Liver (tissue), 3 donors: ENCODE data around the gene GAB2.

Experiments
- FOXA1 ChIP-seq: IDR thresholded peaks from 2 replicates; pipeline ENCODE4 v1.6.1; 2016; ENCODE audit warnings: antibody characterized with exemption
- HNF4A ChIP-seq, 2 donors: conservative IDR thresholded peaks; 2 replicates each; pipeline ENCODE4 v1.6.1; 2016; ENCODE audit warnings: antibody characterized with exemption in 2 of 2, mild to moderate bottlenecking in 2 of 2
- JUND ChIP-seq, 2 donors: IDR thresholded peaks; 2 replicates each; pipeline ENCODE4 v1.6.1; 2016; ENCODE audit warnings: antibody characterized with exemption in 2 of 2
- MAX ChIP-seq: IDR thresholded peaks from 2 replicates; pipeline ENCODE4 v1.6.1; 2016; ENCODE audit warnings: antibody characterized with exemption
- NR2F2 ChIP-seq: IDR thresholded peaks from 2 replicates; pipeline ENCODE4 v1.6.1; 2016; ENCODE audit warnings: antibody characterized with exemption
- RAD21 ChIP-seq, 2 donors: IDR thresholded peaks; 2 replicates each; pipeline ENCODE4 v1.6.1; 2016; ENCODE audit warnings: antibody characterized with exemption in 2 of 2, mild to moderate bottlenecking in 2 of 2
- RXRA ChIP-seq, 2 donors: IDR thresholded peaks; 2 replicates each; pipeline ENCODE4 v1.6.1; 2017 to 2018; ENCODE audit warnings: antibody characterized with exemption in 2 of 2, mild to moderate bottlenecking in 1 of 2
- SP1 ChIP-seq: IDR thresholded peaks from 2 replicates; pipeline ENCODE4 v1.6.1; 2018; ENCODE audit warnings: antibody characterized with exemption, mild to moderate bottlenecking
- TAF1 ChIP-seq: conservative IDR thresholded peaks from 2 replicates; pipeline ENCODE4 v1.6.1; 2016; ENCODE audit warnings: antibody characterized with exemption, mild to moderate bottlenecking
- YY1 ChIP-seq: IDR thresholded peaks from 2 replicates; pipeline ENCODE4 v1.6.1; 2016; ENCODE audit warnings: antibody characterized with exemption, mild to moderate bottlenecking
- ZBTB33 ChIP-seq: IDR thresholded peaks from 2 replicates; pipeline ENCODE4 v1.6.1; 2016; ENCODE audit warnings: antibody characterized with exemption
- TF ChIP-seq, protein P1 (sequence below): fragments of 150-350 bp; IDR thresholded peaks from 2 replicates; pipeline ENCODE4 v1.5.1; 2017; ENCODE audit warnings: improper control_type of control experiment, low read depth, low read length; ENCODE audit not compliant: missing input control
- TF ChIP-seq, protein P2 (sequence below): IDR thresholded peaks from 2 replicates; pipeline ENCODE4 v1.6.1; 2016; ENCODE audit warnings: antibody characterized with exemption, mild to moderate bottlenecking
- TF ChIP-seq, protein P3 (sequence below): IDR thresholded peaks from 2 replicates; pipeline ENCODE4 v1.6.1; 2016; ENCODE audit warnings: antibody characterized with exemption
- donor health status: healthy.
- donor health status: healthy.

GRCh38 chr11:78405805-78406204 is 11.8 kb downstream of the GAB2 start:
- TF ChIP-seq NR2F2 (no peak), TAF1 (no peak), JUND (IDR thresholded peaks at IDR 0.05) (no peak), MAX (no peak), FOXA1 (no peak), RAD21 (IDR thresholded peaks at IDR 0.05) (no peak), ZBTB33 (no peak), YY1 (no peak), HNF4A (conservative IDR thresholded peaks at IDR 0.05) (no peak), SP1 (no peak), RXRA (IDR thresholded peaks at IDR 0.05) (no peak)
- TF ChIP-seq, protein P1, sequence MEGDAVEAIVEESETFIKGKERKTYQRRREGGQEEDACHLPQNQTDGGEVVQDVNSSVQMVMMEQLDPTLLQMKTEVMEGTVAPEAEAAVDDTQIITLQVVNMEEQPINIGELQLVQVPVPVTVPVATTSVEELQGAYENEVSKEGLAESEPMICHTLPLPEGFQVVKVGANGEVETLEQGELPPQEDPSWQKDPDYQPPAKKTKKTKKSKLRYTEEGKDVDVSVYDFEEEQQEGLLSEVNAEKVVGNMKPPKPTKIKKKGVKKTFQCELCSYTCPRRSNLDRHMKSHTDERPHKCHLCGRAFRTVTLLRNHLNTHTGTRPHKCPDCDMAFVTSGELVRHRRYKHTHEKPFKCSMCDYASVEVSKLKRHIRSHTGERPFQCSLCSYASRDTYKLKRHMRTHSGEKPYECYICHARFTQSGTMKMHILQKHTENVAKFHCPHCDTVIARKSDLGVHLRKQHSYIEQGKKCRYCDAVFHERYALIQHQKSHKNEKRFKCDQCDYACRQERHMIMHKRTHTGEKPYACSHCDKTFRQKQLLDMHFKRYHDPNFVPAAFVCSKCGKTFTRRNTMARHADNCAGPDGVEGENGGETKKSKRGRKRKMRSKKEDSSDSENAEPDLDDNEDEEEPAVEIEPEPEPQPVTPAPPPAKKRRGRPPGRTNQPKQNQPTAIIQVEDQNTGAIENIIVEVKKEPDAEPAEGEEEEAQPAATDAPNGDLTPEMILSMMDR = no peak
- TF ChIP-seq, protein P2, sequence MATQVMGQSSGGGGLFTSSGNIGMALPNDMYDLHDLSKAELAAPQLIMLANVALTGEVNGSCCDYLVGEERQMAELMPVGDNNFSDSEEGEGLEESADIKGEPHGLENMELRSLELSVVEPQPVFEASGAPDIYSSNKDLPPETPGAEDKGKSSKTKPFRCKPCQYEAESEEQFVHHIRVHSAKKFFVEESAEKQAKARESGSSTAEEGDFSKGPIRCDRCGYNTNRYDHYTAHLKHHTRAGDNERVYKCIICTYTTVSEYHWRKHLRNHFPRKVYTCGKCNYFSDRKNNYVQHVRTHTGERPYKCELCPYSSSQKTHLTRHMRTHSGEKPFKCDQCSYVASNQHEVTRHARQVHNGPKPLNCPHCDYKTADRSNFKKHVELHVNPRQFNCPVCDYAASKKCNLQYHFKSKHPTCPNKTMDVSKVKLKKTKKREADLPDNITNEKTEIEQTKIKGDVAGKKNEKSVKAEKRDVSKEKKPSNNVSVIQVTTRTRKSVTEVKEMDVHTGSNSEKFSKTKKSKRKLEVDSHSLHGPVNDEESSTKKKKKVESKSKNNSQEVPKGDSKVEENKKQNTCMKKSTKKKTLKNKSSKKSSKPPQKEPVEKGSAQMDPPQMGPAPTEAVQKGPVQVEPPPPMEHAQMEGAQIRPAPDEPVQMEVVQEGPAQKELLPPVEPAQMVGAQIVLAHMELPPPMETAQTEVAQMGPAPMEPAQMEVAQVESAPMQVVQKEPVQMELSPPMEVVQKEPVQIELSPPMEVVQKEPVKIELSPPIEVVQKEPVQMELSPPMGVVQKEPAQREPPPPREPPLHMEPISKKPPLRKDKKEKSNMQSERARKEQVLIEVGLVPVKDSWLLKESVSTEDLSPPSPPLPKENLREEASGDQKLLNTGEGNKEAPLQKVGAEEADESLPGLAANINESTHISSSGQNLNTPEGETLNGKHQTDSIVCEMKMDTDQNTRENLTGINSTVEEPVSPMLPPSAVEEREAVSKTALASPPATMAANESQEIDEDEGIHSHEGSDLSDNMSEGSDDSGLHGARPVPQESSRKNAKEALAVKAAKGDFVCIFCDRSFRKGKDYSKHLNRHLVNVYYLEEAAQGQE = no peak
- TF ChIP-seq, protein P3, sequence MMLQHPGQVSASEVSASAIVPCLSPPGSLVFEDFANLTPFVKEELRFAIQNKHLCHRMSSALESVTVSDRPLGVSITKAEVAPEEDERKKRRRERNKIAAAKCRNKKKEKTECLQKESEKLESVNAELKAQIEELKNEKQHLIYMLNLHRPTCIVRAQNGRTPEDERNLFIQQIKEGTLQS = no peak
